SK-N-SH (cell line): ENCODE measurements around the gene TMTC2. TPM values are rescaled to one million over a fixed set of nuclear protein-coding genes. Genes with fewer than 3 reads are reported as not detected.

Source experiments
- CTCF ChIA-PET: fragments of 300-600, 350-600 bp; formaldehyde crosslinking; extraction: SDS; loops from one replicate; lab custom pipeline; 2021; lab: Yijun Ruan, JAX
- POLR2A ChIA-PET: fragments of 350-600 bp; sonication (Branson Sonifier 250); formaldehyde crosslinking; extraction: SDS; loops from one replicate; lab custom pipeline; 2020; ENCODE audit warnings: antibody characterized with exemption, inconsistent platforms; lab: Yijun Ruan, JAX
- DNase-seq: peaks from one replicate; pipeline ENCODE4 v3.0.0; 2012
- H2AFZ ChIP-seq: fragments of 200-600 bp; sonication (generic); 2 replicates; pipeline ENCODE4 v1.8.1; 2016; ENCODE audit warnings: antibody characterized with exemption, mild to moderate bottlenecking, low read depth
- H3F3A ChIP-seq: fragments of 200-600 bp; sonication (generic); replicated peaks from 2 replicates; pipeline ENCODE3; 2016; ENCODE audit warnings: antibody characterized with exemption, mild to moderate bottlenecking; ENCODE audit not compliant: insufficient read depth
- H3K27ac ChIP-seq, 2 experiments: fragments of 200-500 bp in 1 of 2; fragments of 200-600 bp in 1 of 2; sonication (Bioruptor generic) in 1 of 2; sonication (generic), shearing (Covaris generic) in 1 of 2; 2 replicates each; pipeline versions ENCODE4 v1.5.1 to v1.6.1; 2014 to 2016; ENCODE audit warnings: low read depth in 2 of 2, inconsistent platforms in 1 of 2, low read length in 1 of 2, mild to moderate bottlenecking in 1 of 2, mixed read lengths in 1 of 2
- H3K27me3 ChIP-seq: fragments of 200-600 bp; sonication (generic), shearing (Covaris generic); 2 replicates; pipeline ENCODE4 v1.6.1; 2016; ENCODE audit warnings: mixed run types; ENCODE audit not compliant: insufficient read depth
- H3K36me3 ChIP-seq, 2 experiments: fragments of 200-500 bp in 1 of 2; fragments of 200-600 bp in 1 of 2; sonication (Bioruptor generic) in 1 of 2; sonication (generic) in 1 of 2; replicated peaks in 1 of 2; 2 replicates each; pipeline versions ENCODE3 to v1.5.1; 2014 to 2016; ENCODE audit warnings: low read length in 1 of 2, mild to moderate bottlenecking in 1 of 2; ENCODE audit not compliant: insufficient read depth in 2 of 2, control insufficient read depth in 1 of 2
- H3K4me1 ChIP-seq, 2 experiments: fragments of 200-500 bp in 1 of 2; fragments of 200-600 bp in 1 of 2; sonication (Bioruptor generic) in 1 of 2; sonication (generic), shearing (Covaris generic) in 1 of 2; 2 replicates each; pipeline versions ENCODE4 v1.5.1 to v1.6.1; 2014 to 2016; ENCODE audit warnings: low read depth in 1 of 2, low read length in 1 of 2, mixed run types in 1 of 2; ENCODE audit not compliant: insufficient read depth in 2 of 2, control insufficient read depth in 1 of 2
- H3K4me2 ChIP-seq: fragments of 200-600 bp; sonication (generic), shearing (Covaris generic); 2 replicates; pipeline ENCODE4 v1.6.1; 2017; ENCODE audit warnings: mixed run types
- H3K4me3 ChIP-seq, 2 experiments: fragments of 200-500 bp in 1 of 2; fragments of 200-600 bp in 1 of 2; sonication (Bioruptor generic) in 1 of 2; sonication (generic), shearing (Covaris generic) in 1 of 2; 2 replicates each; pipeline versions ENCODE4 v1.5.1 to v1.8.1; 2014 to 2016; ENCODE audit warnings: low read depth in 2 of 2, inconsistent platforms in 1 of 2, low read length in 1 of 2, mild to moderate bottlenecking in 1 of 2, mixed read lengths in 1 of 2, moderate library complexity in 1 of 2
- H3K79me2 ChIP-seq: fragments of 200-600 bp; sonication (generic); 2 replicates; pipeline ENCODE4 v1.8.1; 2017; ENCODE audit warnings: mild to moderate bottlenecking; ENCODE audit not compliant: insufficient read depth
- H3K9ac ChIP-seq: fragments of 200-600 bp; sonication (generic); 2 replicates; pipeline ENCODE4 v1.6.1; 2017; ENCODE audit warnings: mixed run types
- H3K9me2 ChIP-seq: fragments of 200-600 bp; sonication (generic); 2 replicates; pipeline ENCODE4 v1.6.1; 2017; ENCODE audit warnings: mixed run types
- H3K9me3 ChIP-seq: fragments of 200-600 bp; sonication (generic); 2 replicates; pipeline ENCODE4 v1.6.1; 2017; ENCODE audit warnings: mixed run types, mild to moderate bottlenecking, moderate library complexity
- H4K20me1 ChIP-seq: fragments of 200-600 bp; sonication (generic); 2 replicates; pipeline ENCODE4 v1.6.1; 2017; ENCODE audit warnings: mild to moderate bottlenecking, mixed run types; ENCODE audit not compliant: insufficient read depth
- CHD2 ChIP-seq: fragments of 150-350 bp; IDR thresholded peaks from 2 replicates; pipeline ENCODE4 v1.6.1; 2018; ENCODE audit warnings: low read length; ENCODE audit not compliant: partially characterized antibody
- FOXM1 ChIP-seq: IDR thresholded peaks from 2 replicates; pipeline ENCODE4 v1.4.0; 2012; ENCODE audit warnings: low read depth, mild to moderate bottlenecking
- JUND ChIP-seq: IDR thresholded peaks from 2 replicates; pipeline ENCODE4 v1.4.0; 2012
- MEF2A ChIP-seq: IDR thresholded peaks from 2 replicates; pipeline ENCODE4 v1.4.0; 2012; ENCODE audit warnings: low read depth, borderline replicate concordance
- NFIC ChIP-seq: IDR thresholded peaks from 2 replicates; pipeline ENCODE4 v1.4.0; 2012; ENCODE audit warnings: borderline replicate concordance
- POLR2AphosphoS5 ChIP-seq: IDR thresholded peaks from 2 replicates; pipeline ENCODE4 v1.6.1; 2012; ENCODE audit warnings: low read depth, low read length
- RFX5 ChIP-seq: IDR thresholded peaks from 2 replicates; pipeline ENCODE4 v1.6.1; 2012; ENCODE audit warnings: mild to moderate bottlenecking, improper control_type of control experiment, low read length
- RXRA ChIP-seq: IDR thresholded peaks from 2 replicates; pipeline ENCODE4 v1.4.0; 2012; ENCODE audit warnings: low read depth, mild to moderate bottlenecking, borderline replicate concordance
- SIN3A ChIP-seq: IDR thresholded peaks from 2 replicates; pipeline ENCODE4 v1.6.1; 2012; ENCODE audit warnings: low read depth, mild to moderate bottlenecking, low read length, moderate library complexity, borderline replicate concordance
- SMC3 ChIP-seq: IDR thresholded peaks from 2 replicates; pipeline ENCODE4 v1.6.1; 2012; ENCODE audit warnings: low read depth, low read length, improper control_type of control experiment
- TAF1 ChIP-seq: IDR thresholded peaks from 2 replicates; pipeline ENCODE4 v1.6.1; 2012; ENCODE audit warnings: low read depth, mild to moderate bottlenecking, low read length, moderate library complexity, borderline replicate concordance
- TCF12 ChIP-seq: IDR thresholded peaks from 2 replicates; pipeline ENCODE4 v1.4.0; 2012
- TEAD4 ChIP-seq: IDR thresholded peaks from 2 replicates; pipeline ENCODE4 v1.4.0; 2012; ENCODE audit warnings: mild to moderate bottlenecking, borderline replicate concordance; ENCODE audit not compliant: insufficient read depth
- WGBS: methylation state at CpG from one replicate; pipeline ENCODE4 v1.1.6; 2017; ENCODE audit warnings: low lambda C conversion rate; 5-methylcytosine and 5-hydroxymethylcytosine counted together
- polyA plus RNA-seq, 3 experiments: library from polyadenylated mRNA; depleted of rRNA; stranded (reverse); fragments of >200 nt; gene quantifications; 2 replicates each; pipeline ENCODE4 v1.2.3, GENCODE V29; 2012
- small RNA-seq, 7 experiments: library from RNA; depleted of rRNA; stranded (forward); fragments of <200 nt; gene quantifications; one replicate each; pipeline ENCODE3, GENCODE V24; 2012
- TF ChIP-seq, protein P1 (sequence below): fragments of 150-350 bp; IDR thresholded peaks from 2 replicates; pipeline ENCODE4 v1.6.1; 2017; ENCODE audit warnings: antibody characterized with exemption, low read length, low read depth, borderline replicate concordance

Gene TMTC2
- polyA plus RNA-seq, 1 of the 3 experiments (the other 2 are of a cell fraction), result 4.1 TPM

DNA sequence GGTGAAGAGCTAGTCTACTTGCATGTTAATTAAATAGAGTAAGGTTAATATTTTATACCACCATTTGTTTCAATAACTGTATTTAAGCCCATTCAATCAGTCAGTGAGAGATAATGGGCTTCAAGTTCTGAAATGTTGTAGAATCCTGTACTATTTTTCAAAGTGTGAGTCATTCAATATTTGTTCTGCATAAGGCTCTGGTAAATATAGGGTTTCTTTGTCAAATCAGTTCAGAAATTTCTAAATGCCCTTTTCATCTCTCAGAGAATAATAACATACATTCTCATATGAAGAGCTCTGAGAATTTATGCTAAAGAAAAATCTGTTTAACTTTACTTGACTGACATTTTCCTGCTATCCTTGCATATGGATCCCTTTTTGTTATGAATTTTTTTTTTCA, 493.3 kb downstream of the TMTC2 start (continued):
- no peak for TF ChIP-seq CHD2
- no peak for TF ChIP-seq TCF12
- TF ChIP-seq, protein P1, sequence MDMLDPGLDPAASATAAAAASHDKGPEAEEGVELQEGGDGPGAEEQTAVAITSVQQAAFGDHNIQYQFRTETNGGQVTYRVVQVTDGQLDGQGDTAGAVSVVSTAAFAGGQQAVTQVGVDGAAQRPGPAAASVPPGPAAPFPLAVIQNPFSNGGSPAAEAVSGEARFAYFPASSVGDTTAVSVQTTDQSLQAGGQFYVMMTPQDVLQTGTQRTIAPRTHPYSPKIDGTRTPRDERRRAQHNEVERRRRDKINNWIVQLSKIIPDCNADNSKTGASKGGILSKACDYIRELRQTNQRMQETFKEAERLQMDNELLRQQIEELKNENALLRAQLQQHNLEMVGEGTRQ, result no peak
- no peak for TF ChIP-seq JUND
- TF ChIP-seq SIN3A, result no peak
- no peak for TF ChIP-seq SMC3
- TF ChIP-seq, all 33 proteins: peak for 0

DNA sequence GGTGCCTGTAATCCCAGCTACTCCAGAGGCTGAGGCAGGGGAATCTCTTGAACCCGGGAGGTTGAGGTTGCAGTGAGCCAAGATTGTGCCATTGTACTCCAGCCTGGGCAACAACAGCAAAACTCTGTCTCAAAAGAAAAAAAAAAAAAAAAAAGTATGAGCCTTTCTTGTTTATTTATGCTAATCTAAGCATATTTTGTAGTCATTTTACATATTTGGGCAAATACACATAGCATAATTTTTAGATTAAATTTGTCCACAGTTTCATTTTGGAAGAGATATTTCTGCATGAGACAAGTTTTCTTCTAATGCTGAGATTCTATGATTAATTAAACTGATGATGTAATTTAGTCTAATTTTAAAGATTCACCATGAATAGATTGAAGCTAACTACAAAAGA, 494.4 kb downstream of the TMTC2 start:
- H3F3A ChIP-seq, result no peaks in the 10 kb centered on the region
- no peaks in the 10 kb centered on the region for H3K27me3 ChIP-seq
- TF ChIP-seq NFIC (no peak), TEAD4 (no peak), TCF12 (no peak), RFX5 (no peak), POLR2AphosphoS5 (no peak), TAF1 (no peak), MEF2A (no peak), RXRA (no peak), FOXM1 (no peak)
- no peak for DNase-seq
- H3K9me3 ChIP-seq, result no peaks in the 10 kb centered on the region
- no peak overlapping the region for H3K4me3 ChIP-seq
- H3K36me3 ChIP-seq, result no peaks in the 10 kb centered on the region
- 86% methylated on average over 1 of the region's 1 CpG for WGBS
- no peaks in the 10 kb centered on the region for H3K9me2 ChIP-seq
- ChIA-PET CTCF (no interaction called here), POLR2A (no interaction called here)
- no peaks in the 10 kb centered on the region for H4K20me1 ChIP-seq
- no peak overlapping the region for H3K9ac ChIP-seq
- no peaks in the 10 kb centered on the region for H3K79me2 ChIP-seq
- H3K4me2 ChIP-seq, result no peak overlapping the region
- H3K27ac ChIP-seq, result no peak overlapping the region
- no peak overlapping the region for H2AFZ ChIP-seq
- H3K4me1 ChIP-seq, result no peaks in the 10 kb centered on the region; a peak in 1 of 4 replicates

DNA sequence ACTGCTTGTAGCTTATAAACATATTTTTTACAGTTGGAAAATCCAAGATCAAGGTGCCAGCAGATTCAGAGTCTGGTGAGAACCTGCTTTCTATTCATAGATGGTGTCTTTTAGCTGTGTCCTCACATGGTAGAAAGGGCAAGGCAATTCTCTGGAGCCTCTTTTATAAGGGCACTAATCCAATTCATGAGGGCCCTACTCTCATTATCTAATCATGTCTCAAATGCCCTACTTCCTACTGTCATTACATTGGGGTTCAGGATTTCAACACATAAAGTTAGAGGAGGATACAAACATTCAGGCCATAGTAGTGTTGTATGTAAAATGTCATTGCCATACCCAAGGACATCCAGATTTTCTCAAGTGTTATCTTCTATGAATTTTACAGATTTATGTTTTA, 496.4 kb downstream of the TMTC2 start:
- Histone ChIP-seq H3K79me2 (no peaks in the 10 kb centered on the region), H3K9me2 (no peaks in the 10 kb centered on the region), H3K9ac (no peak overlapping the region), H2AFZ (no peak overlapping the region), H3K4me1 (no peaks in the 10 kb centered on the region; a peak in 1 of 4 replicates), H3K4me3 (no peak overlapping the region), H3K27me3 (no peaks in the 10 kb centered on the region), H3K36me3 (no peaks in the 10 kb centered on the region), H3K4me2 (no peak overlapping the region), H3F3A (no peaks in the 10 kb centered on the region), H4K20me1 (no peaks in the 10 kb centered on the region), H3K9me3 (no peaks in the 10 kb centered on the region), H3K27ac (no peak overlapping the region)
- no peak for TF ChIP-seq CHD2
- TF ChIP-seq RXRA, result no peak
- ChIA-PET POLR2A (no interaction called here), CTCF (no interaction called here)
- no peak for DNase-seq

Small RNA genes lying within 50 kb of the gene (small RNA-seq; reads per million reads assigned to genes)
- 0 reads per million in 7 experiments for gene RNU6-977P
